OCI-LY1 (cell line): ENCODE data around the gene NBEAL1.
"Not testable (repeated sequence)": the region's sequence is repeated elsewhere in the genome, so short reads cannot be mapped to it uniquely, and the experiment has no call there.

Experiments
- H2AFZ ChIP-seq: fragments of 200-600 bp; sonication (generic), shearing (Covaris generic); 2 replicates; pipeline ENCODE4 v1.6.0; 2014; ENCODE audit warnings: antibody characterized with exemption, mild to moderate bottlenecking, low read length
- H3F3A ChIP-seq: fragments of 200-600 bp; sonication (generic), shearing (Covaris generic); 2 replicates; pipeline ENCODE4 v1.6.0; 2014; ENCODE audit warnings: mild to moderate bottlenecking, antibody characterized with exemption, low read length, moderate library complexity; ENCODE audit not compliant: insufficient read depth
- H3K27ac ChIP-seq: fragments of 200-600 bp; sonication (generic); 2 replicates; pipeline ENCODE4 v1.5.1; 2014; ENCODE audit warnings: low read length, mixed run types, mild to moderate bottlenecking, low read depth; ENCODE audit not compliant: poor library complexity, severe bottlenecking
- H3K27me3 ChIP-seq: fragments of 200-600 bp; sonication (generic); 2 replicates; pipeline ENCODE4 v1.6.0; 2014; ENCODE audit warnings: antibody characterized with exemption, mild to moderate bottlenecking, low read length, moderate library complexity; ENCODE audit not compliant: insufficient read depth
- H3K36me3 ChIP-seq: fragments of 200-600 bp; sonication (generic); 2 replicates; pipeline ENCODE4 v1.6.1; 2014; ENCODE audit warnings: mild to moderate bottlenecking, antibody characterized with exemption, low read length, moderate library complexity, mixed read lengths; ENCODE audit not compliant: insufficient read depth
- H3K4me1 ChIP-seq: fragments of 200-600 bp; sonication (generic); 2 replicates; pipeline ENCODE4 v1.5.1; 2014; ENCODE audit warnings: mild to moderate bottlenecking, low read length, moderate library complexity; ENCODE audit not compliant: insufficient read depth, severe bottlenecking
- H3K4me2 ChIP-seq: fragments of 200-600 bp; sonication (generic), shearing (Covaris generic); 2 replicates; pipeline ENCODE4 v1.6.1; 2014; ENCODE audit warnings: low read length
- H3K4me3 ChIP-seq: fragments of 200-600 bp; sonication (generic); 2 replicates; pipeline ENCODE4 v1.5.1; 2014; ENCODE audit warnings: low read length, low read depth, mild to moderate bottlenecking, mixed read lengths; ENCODE audit not compliant: poor library complexity, severe bottlenecking
- H3K79me2 ChIP-seq: fragments of 200-600 bp; shearing (Covaris generic); 2 replicates; pipeline ENCODE4 v1.6.1; 2016; ENCODE audit warnings: mixed run types, low read length, mixed read lengths; ENCODE audit not compliant: insufficient read depth
- H3K9ac ChIP-seq: fragments of 200-600 bp; sonication (generic), shearing (Covaris generic); 2 replicates; pipeline ENCODE4 v1.6.1; 2014; ENCODE audit warnings: mild to moderate bottlenecking, low read length, mixed read lengths
- H3K9me2 ChIP-seq: fragments of 200-600 bp; sonication (generic), shearing (Covaris generic); 2 replicates; pipeline ENCODE4 v1.6.1; 2014; ENCODE audit warnings: low read depth, mild to moderate bottlenecking, low read length, mixed read lengths
- H3K9me3 ChIP-seq: fragments of 200-600 bp; shearing (Covaris generic); 2 replicates; pipeline ENCODE4 v1.6.1; 2014; ENCODE audit warnings: low read length, mixed read lengths
- H4K20me1 ChIP-seq: fragments of 200-600 bp; sonication (generic), shearing (Covaris generic); 2 replicates; pipeline ENCODE4 v1.6.0; 2016; ENCODE audit warnings: mild to moderate bottlenecking, low read length; ENCODE audit not compliant: insufficient read depth
- EZH2 ChIP-seq: fragments of 200-600 bp; sonication (generic), shearing (Covaris generic); IDR thresholded peaks from 2 replicates; pipeline ENCODE4 v1.8.0; 2017; ENCODE audit warnings: borderline replicate concordance, mixed run types, mild to moderate bottlenecking, antibody characterized with exemption, low read length, moderate library complexity, mixed read lengths
- TF ChIP-seq, protein P1 (sequence below): fragments of 200-600 bp; sonication (generic), shearing (Covaris generic); IDR thresholded peaks from 2 replicates; pipeline ENCODE4 v1.5.1; 2017; ENCODE audit warnings: mild to moderate bottlenecking, antibody characterized with exemption, low read length, moderate library complexity, mixed read lengths

The NBEAL1 gene

DNA sequence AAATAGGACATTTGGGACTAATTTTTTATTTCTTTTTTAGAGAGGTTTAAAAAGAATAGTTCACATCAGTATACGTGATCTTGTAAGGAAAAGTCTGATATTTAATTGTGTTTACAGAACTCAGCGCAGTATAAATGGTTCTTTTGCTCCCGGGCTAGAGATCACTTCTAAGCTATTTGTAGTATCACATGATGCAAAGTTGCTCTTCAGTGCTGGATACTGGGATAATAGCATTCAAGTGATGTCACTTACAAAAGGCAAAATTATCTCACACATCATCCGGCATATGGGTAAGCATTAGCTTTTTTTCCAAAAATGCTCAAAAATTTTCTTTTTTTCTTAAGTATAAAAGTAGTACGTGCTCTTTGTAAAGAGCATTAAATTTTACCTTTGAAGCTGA is 186.8 kb downstream of the NBEAL1 start:
- H3F3A ChIP-seq: no peaks in the 10 kb centered on the region
- no peaks in the 10 kb centered on the region for H3K79me2 ChIP-seq
- no peaks in the 10 kb centered on the region for H3K9me2 ChIP-seq
- no peak overlapping the region for H3K27ac ChIP-seq
- H3K4me3 ChIP-seq: no peak overlapping the region
- no peaks in the 10 kb centered on the region for H3K27me3 ChIP-seq
- H3K9ac ChIP-seq: no peak overlapping the region
- TF ChIP-seq, protein P1, sequence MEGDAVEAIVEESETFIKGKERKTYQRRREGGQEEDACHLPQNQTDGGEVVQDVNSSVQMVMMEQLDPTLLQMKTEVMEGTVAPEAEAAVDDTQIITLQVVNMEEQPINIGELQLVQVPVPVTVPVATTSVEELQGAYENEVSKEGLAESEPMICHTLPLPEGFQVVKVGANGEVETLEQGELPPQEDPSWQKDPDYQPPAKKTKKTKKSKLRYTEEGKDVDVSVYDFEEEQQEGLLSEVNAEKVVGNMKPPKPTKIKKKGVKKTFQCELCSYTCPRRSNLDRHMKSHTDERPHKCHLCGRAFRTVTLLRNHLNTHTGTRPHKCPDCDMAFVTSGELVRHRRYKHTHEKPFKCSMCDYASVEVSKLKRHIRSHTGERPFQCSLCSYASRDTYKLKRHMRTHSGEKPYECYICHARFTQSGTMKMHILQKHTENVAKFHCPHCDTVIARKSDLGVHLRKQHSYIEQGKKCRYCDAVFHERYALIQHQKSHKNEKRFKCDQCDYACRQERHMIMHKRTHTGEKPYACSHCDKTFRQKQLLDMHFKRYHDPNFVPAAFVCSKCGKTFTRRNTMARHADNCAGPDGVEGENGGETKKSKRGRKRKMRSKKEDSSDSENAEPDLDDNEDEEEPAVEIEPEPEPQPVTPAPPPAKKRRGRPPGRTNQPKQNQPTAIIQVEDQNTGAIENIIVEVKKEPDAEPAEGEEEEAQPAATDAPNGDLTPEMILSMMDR: no peak
- TF ChIP-seq EZH2: no peak
- no peaks in the 10 kb centered on the region for H3K36me3 ChIP-seq
- H2AFZ ChIP-seq: no peak overlapping the region
- no peaks in the 10 kb centered on the region for H3K4me1 ChIP-seq
- no peak overlapping the region for H3K4me2 ChIP-seq
- no peaks in the 10 kb centered on the region for H3K9me3 ChIP-seq
- H4K20me1 ChIP-seq: no peaks in the 10 kb centered on the region

DNA sequence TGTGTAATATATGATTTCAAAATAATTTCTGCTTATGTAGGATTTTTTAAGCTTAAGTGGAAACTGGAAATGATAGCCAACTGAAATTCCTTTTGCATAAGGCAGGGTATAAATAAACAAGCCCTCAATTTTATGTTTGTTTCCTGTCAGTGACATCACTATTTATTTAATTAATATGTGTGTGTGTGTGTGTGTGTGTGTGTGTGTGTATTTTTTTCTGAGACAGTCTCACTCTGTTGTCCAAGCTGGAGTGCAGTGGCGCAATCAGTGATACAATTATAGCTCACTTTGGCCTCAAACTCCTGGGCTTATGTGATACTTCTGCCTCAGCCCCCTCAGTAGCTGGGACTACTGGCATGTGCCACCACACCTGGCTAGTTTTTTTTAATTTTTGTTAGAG is 194.9 kb downstream of the NBEAL1 start:
- Histone ChIP-seq H3K9ac (no peak overlapping the region), H3K9me2 (no peaks in the 10 kb centered on the region), H3K9me3 (no peaks in the 10 kb centered on the region), H3F3A (no peaks in the 10 kb centered on the region), H3K79me2 (no peaks in the 10 kb centered on the region), H2AFZ (no peak overlapping the region), H3K4me2 (no peak overlapping the region), H3K27ac (no peak overlapping the region), H3K4me1 (no peaks in the 10 kb centered on the region), H4K20me1 (no peaks in the 10 kb centered on the region), H3K4me3 (no peak overlapping the region), H3K27me3 (no peaks in the 10 kb centered on the region), H3K36me3 (no peaks in the 10 kb centered on the region)
- no peak for TF ChIP-seq EZH2
- TF ChIP-seq, protein P1: no peak

DNA sequence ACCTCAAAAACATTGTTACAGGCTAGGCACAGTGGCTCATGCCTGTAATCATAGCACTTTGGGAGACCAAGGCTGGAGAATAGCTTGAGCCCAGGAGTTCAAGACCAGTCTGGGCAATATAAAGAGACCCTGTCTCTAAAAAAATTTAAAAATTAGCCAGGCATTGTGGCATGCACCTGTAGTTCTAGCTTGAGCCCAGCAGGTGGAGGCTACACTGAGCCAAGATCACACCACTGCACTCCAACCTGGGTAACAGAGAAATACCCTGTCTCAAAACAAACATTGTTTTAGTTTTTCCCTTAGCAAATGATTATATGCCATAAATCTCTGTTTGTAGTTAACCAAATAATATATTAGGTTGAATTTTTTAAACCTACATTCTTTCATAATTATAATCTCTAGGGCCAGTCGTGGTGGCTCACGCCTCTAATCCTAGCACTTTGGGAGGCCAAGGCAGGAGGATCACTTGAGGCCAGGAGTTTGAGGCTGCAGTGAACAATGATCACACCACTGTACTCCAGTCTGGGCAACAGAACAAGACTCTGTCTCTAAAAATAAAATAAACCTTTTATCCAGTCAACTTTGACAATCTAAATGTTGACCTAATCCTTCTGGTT is 210.9 kb downstream of the NBEAL1 start:
- no peaks in the 10 kb centered on the region for H4K20me1 ChIP-seq
- no peaks in the 10 kb centered on the region for H3K9me3 ChIP-seq
- TF ChIP-seq, protein P1: peak; percentile 73
- no peak for TF ChIP-seq EZH2
- H2AFZ ChIP-seq: no peak overlapping the region
- H3K79me2 ChIP-seq: no peaks in the 10 kb centered on the region
- H3K9me2 ChIP-seq: no peaks in the 10 kb centered on the region
- no peaks in the 10 kb centered on the region for H3K36me3 ChIP-seq
- H3F3A ChIP-seq: no peaks in the 10 kb centered on the region
- H3K4me3 ChIP-seq: no peak overlapping the region
- no peak overlapping the region for H3K9ac ChIP-seq
- no peak overlapping the region for H3K27ac ChIP-seq
- no peaks in the 10 kb centered on the region for H3K4me1 ChIP-seq
- H3K27me3 ChIP-seq: no peaks in the 10 kb centered on the region
- no peak overlapping the region for H3K4me2 ChIP-seq

DNA sequence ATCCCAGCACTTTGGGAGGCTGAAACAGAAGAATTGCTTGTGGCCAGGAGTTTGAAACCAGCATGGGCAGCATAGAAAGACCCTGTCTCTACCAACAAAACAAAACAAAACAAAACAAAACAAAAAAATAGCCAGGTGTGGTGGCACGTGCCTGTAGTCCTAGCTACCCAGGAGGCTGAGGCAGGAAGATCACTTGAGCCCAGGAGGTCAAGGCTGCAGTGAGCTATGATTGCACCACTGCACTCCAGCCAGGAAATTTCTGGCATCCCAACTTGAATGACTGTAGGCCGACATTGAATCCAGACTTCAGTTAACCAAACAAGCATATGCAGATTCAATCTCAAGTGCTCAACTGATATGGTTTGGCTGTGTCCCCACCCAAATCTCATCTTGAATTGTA is 215.0 kb downstream of the NBEAL1 start:
- not testable (repeated sequence) for H3K4me1 ChIP-seq, H3K36me3 ChIP-seq, H3K9ac ChIP-seq, H3K4me3 ChIP-seq, H3K9me2 ChIP-seq, H3K27ac ChIP-seq, H2AFZ ChIP-seq, H3K27me3 ChIP-seq, H4K20me1 ChIP-seq, H3K4me2 ChIP-seq, H3K9me3 ChIP-seq, H3F3A ChIP-seq, H3K79me2 ChIP-seq
